Keratinocyte (primary cell): ENCODE measurements around the gene HTD2. TPM values are rescaled to one million over a fixed set of nuclear protein-coding genes. Genes with fewer than 3 reads are reported as not detected.

Experiments
- DNase-seq: peaks from one replicate; pipeline ENCODE4 v3.0.0-alpha.2; 2011; ENCODE audit warnings: low read depth, missing footprints, low spot score
- FAIRE-seq: peaks from 2 replicates; lab custom pipeline; 2011; peaks lifted over from hg19 to GRCh38; lab: Jason Lieb, UNC
- H2AFZ ChIP-seq: 2 replicates; pipeline ENCODE4 v1.6.0; 2012; ENCODE audit warnings: low read length, control low read depth, inconsistent platforms; ENCODE audit not compliant: control insufficient read depth
- H3K27ac ChIP-seq: 2 replicates; pipeline ENCODE4 v1.5.1; 2011; ENCODE audit warnings: low read length; ENCODE audit not compliant: control insufficient read depth, insufficient read depth
- H3K27me3 ChIP-seq: 3 replicates; pipeline ENCODE4 v1.6.0; 2011; ENCODE audit warnings: low read length; ENCODE audit not compliant: control insufficient read depth, insufficient read depth; ENCODE audit errors: extremely low read depth
- H3K36me3 ChIP-seq, 2 experiments: 2 replicates in 1 of 2; 3 replicates in 1 of 2; pipeline ENCODE4 v1.5.1; 2011; ENCODE audit warnings: low read length in 2 of 2, mild to moderate bottlenecking in 1 of 2; ENCODE audit not compliant: control insufficient read depth in 2 of 2, insufficient read depth in 2 of 2; ENCODE audit errors: extremely low read depth in 1 of 2
- H3K4me1 ChIP-seq: 3 replicates; pipeline ENCODE4 v1.5.1; 2011; ENCODE audit warnings: low read length; ENCODE audit not compliant: control insufficient read depth, insufficient read depth; ENCODE audit errors: extremely low read depth
- H3K4me2 ChIP-seq: 3 replicates; pipeline ENCODE4 v1.6.0; 2011; ENCODE audit warnings: low read depth, low read length; ENCODE audit not compliant: control insufficient read depth, insufficient read depth; ENCODE audit errors: extremely low read depth
- H3K4me3 ChIP-seq, 3 experiments: fragments of 200-600 bp in 1 of 3; sonication (generic) in 1 of 3; 2 replicates in 2 of 3; 3 replicates in 1 of 3; pipeline ENCODE4 v1.5.1; 2011 to 2016; ENCODE audit warnings: low read length in 3 of 3, mild to moderate bottlenecking in 3 of 3, control low read depth in 2 of 3, inconsistent platforms in 1 of 3, low read depth in 1 of 3, mixed read lengths in 1 of 3, mixed run types in 1 of 3, moderate library complexity in 1 of 3; ENCODE audit not compliant: control insufficient read depth in 2 of 3, insufficient read depth in 2 of 3; ENCODE audit errors: extremely low read depth in 1 of 3
- H3K79me2 ChIP-seq: 2 replicates; pipeline ENCODE4 v1.6.0; 2012; ENCODE audit warnings: low read length; ENCODE audit not compliant: control insufficient read depth, insufficient read depth
- H3K9ac ChIP-seq: 3 replicates; pipeline ENCODE4 v1.6.0; 2011; ENCODE audit warnings: low read length; ENCODE audit not compliant: control insufficient read depth, insufficient read depth; ENCODE audit errors: extremely low read depth
- H3K9me1 ChIP-seq: 3 replicates; pipeline ENCODE4 v1.6.0; 2011; ENCODE audit warnings: low read length; ENCODE audit not compliant: control insufficient read depth, insufficient read depth; ENCODE audit errors: extremely low read depth
- H3K9me3 ChIP-seq: 2 replicates; pipeline ENCODE4 v1.5.1; 2012; ENCODE audit warnings: low read depth, low read length; ENCODE audit not compliant: control insufficient read depth
- H4K20me1 ChIP-seq: 3 replicates; pipeline ENCODE4 v1.6.0; 2011; ENCODE audit warnings: low read length; ENCODE audit not compliant: control insufficient read depth, insufficient read depth; ENCODE audit errors: extremely low read depth
- EZH2 ChIP-seq: IDR thresholded peaks from one replicate; pipeline ENCODE4 v1.6.1; 2012; ENCODE audit warnings: inconsistent platforms, mild to moderate bottlenecking, low read length, moderate library complexity
- dilution Hi-C: fragments of 300-500 bp; cut with MboI; formaldehyde crosslinking; loops from one replicate; pipeline ENCODE4 v1.7.0; 2020; ENCODE audit warnings: low sequenced_read_pairs; ENCODE audit not compliant: extremely low pct_ligation_motif_present
- polyA plus RNA-seq, 5 experiments: library from polyadenylated mRNA; depleted of rRNA in 3 of 5; stranded (reverse) in 3 of 5; stranded (forward) in 1 of 5; unstranded in 1 of 5; fragments of >200 nt; gene quantifications; 1 replicate in 1 of 5; 2 replicates in 3 of 5; 3 replicates in 1 of 5; pipeline versions ENCODE4 v1.2.1 to v1.2.3, GENCODE V29; 2011 to 2012; ENCODE audit warnings: missing spikeins in 2 of 5, low read depth in 1 of 5, low replicate concordance in 1 of 5
- TF ChIP-seq, protein P1 (sequence below), 3 experiments: IDR thresholded peaks in 1 of 3; conservative IDR thresholded peaks in 1 of 3; optimal IDR thresholded peaks in 1 of 3; 2 replicates in 2 of 3; 3 replicates in 1 of 3; pipeline versions ENCODE3 to v1.5.1; 2011; ENCODE audit warnings: low read length in 3 of 3, mild to moderate bottlenecking in 3 of 3, moderate library complexity in 2 of 3, control low read depth in 1 of 3, inconsistent platforms in 1 of 3; ENCODE audit not compliant: insufficient read depth in 2 of 3; ENCODE audit errors: extremely low read depth in 1 of 3

HTD2 gene
- polyA plus RNA-seq, 1 donor (not counting 4 experiments of a cell fraction or from before 2014, with no cell fraction given), result 12.5 TPM

DNA sequence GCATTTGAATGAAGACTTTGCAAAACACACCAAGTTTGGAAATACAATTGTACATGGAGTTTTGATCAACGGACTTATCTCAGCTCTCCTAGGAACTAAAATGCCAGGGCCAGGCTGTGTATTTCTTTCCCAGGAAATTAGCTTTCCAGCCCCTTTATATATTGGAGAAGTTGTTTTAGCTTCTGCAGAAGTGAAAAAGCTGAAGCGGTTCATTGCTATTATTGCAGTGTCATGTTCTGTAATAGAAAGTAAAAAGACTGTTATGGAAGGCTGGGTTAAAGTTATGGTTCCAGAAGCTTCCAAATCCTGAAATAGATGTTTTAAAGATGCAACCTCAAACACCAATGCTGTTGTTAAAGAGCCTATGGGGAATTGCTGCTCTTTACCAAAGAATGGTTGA is 11.5 kb downstream of the HTD2 start:
- no peak for TF ChIP-seq EZH2
- TF ChIP-seq, protein P1, sequence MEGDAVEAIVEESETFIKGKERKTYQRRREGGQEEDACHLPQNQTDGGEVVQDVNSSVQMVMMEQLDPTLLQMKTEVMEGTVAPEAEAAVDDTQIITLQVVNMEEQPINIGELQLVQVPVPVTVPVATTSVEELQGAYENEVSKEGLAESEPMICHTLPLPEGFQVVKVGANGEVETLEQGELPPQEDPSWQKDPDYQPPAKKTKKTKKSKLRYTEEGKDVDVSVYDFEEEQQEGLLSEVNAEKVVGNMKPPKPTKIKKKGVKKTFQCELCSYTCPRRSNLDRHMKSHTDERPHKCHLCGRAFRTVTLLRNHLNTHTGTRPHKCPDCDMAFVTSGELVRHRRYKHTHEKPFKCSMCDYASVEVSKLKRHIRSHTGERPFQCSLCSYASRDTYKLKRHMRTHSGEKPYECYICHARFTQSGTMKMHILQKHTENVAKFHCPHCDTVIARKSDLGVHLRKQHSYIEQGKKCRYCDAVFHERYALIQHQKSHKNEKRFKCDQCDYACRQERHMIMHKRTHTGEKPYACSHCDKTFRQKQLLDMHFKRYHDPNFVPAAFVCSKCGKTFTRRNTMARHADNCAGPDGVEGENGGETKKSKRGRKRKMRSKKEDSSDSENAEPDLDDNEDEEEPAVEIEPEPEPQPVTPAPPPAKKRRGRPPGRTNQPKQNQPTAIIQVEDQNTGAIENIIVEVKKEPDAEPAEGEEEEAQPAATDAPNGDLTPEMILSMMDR (optimal IDR thresholded peaks at IDR 0.05 in 1 of 3, IDR thresholded peaks at IDR 0.05 in 1 of 3, conservative IDR thresholded peaks at IDR 0.05 in 1 of 3; ENCODE audit: extremely low read depth in 1 of 3, insufficient read depth in 2 of 3, low read length in 3 of 3), result no peak
- no peak for DNase-seq
- Histone ChIP-seq H3K9me1 (no peaks in the 10 kb centered on the region), H2AFZ (no peak overlapping the region), H3K36me3 (peaks cover 19 to 23% of the 10 kb centered on the region in 2 experiments), H3K27me3 (no peaks in the 10 kb centered on the region), H4K20me1 (no peaks in the 10 kb centered on the region), H3K4me2 (no peak overlapping the region), H3K4me1 (no peaks in the 10 kb centered on the region), H3K27ac (no peak overlapping the region), H3K9me3 (no peaks in the 10 kb centered on the region), H3K4me3 (no peak overlapping the region), H3K79me2 (peaks cover 9% of the 10 kb centered on the region), H3K9ac (no peak overlapping the region)
- no peak for FAIRE-seq
- dilution Hi-C loops, result no loop called here

DNA sequence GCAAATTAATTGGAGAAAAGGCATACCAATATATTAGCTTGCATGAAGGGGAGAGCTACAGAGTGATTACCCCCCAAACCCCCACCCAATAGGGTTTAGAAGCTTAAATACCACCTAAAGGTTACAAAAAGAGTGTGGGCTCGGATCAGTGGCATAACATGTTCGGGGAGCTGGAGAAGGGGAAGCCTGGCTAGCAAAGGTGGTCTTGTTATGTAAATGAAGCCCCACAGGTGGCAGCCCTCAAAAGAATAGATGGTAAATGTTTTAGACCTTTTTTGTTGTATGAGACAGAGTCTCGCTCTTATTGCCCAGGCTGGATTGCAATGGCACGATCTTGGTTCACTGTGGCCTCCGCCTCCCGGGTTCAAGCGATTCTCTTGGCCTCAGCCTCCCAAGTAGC is 15.5 kb downstream of the HTD2 start:
- peaks cover 6 to 7% of the 10 kb centered on the region in 2 experiments for H3K36me3 ChIP-seq
- TF ChIP-seq, protein P1 (optimal IDR thresholded peaks at IDR 0.05 in 1 of 3, IDR thresholded peaks at IDR 0.05 in 1 of 3, conservative IDR thresholded peaks at IDR 0.05 in 1 of 3; ENCODE audit: extremely low read depth in 1 of 3, insufficient read depth in 2 of 3, low read length in 3 of 3), result no peak
- no peak for TF ChIP-seq EZH2
- no peaks in the 10 kb centered on the region for H3K79me2 ChIP-seq
- no peaks in the 10 kb centered on the region for H4K20me1 ChIP-seq
- peaks cover 17% of the 10 kb centered on the region for H3K4me1 ChIP-seq
- dilution Hi-C loops, result no loop called here
- H2AFZ ChIP-seq, result no peak overlapping the region
- no peak overlapping the region for H3K4me2 ChIP-seq
- no peak overlapping the region for H3K4me3 ChIP-seq
- H3K27me3 ChIP-seq, result no peaks in the 10 kb centered on the region
- no peaks in the 10 kb centered on the region for H3K9me3 ChIP-seq
- H3K9ac ChIP-seq, result no peak overlapping the region
- no peak for FAIRE-seq
- H3K9me1 ChIP-seq, result no peaks in the 10 kb centered on the region
- H3K27ac ChIP-seq, result no peak overlapping the region
- no peak for DNase-seq
